SIG-M5 (cell line): ENCODE measurements around the gene ASXL2.
"Not testable (repeated sequence)": the region's sequence is repeated elsewhere in the genome, so short reads cannot be mapped to it uniquely, and the experiment has no call there.

Experiments used
- DNase-seq: peaks from one replicate; lab custom pipeline; 2025; lab: John Stamatoyannopoulos, UW

ASXL2 gene

GRCh38 chr2:25891672-25892071 is 13.4 kb upstream of the ASXL2 start:
- no peak for DNase-seq

GRCh38 chr2:25887624-25888242 is 9.4 kb upstream of the ASXL2 start:
- no peak for DNase-seq

GRCh38 chr2:25885933-25886332 is 7.6 kb upstream of the ASXL2 start:
- DNase-seq = no peak

GRCh38 chr2:25881764-25882163 is 3.5 kb upstream of the ASXL2 start:
- no peak for DNase-seq

- no peak for DNase-seq
Measured at GRCh38 chr2:25879133-25879730, 945 bp upstream of the ASXL2 start.

GRCh38 chr2:25877431-25878360 is 591 bp downstream of the ASXL2 start:
- no peak for DNase-seq

GRCh38 chr2:25872134-25872533 is 6.2 kb downstream of the ASXL2 start:
- DNase-seq = no peak

- no peak for DNase-seq
Measured at GRCh38 chr2:25867396-25868003, 10.8 kb downstream of the ASXL2 start.

- no peak for DNase-seq
Measured at GRCh38 chr2:25856377-25856776, 21.9 kb downstream of the ASXL2 start.

GRCh38 chr2:25855065-25855464 is 23.2 kb downstream of the ASXL2 start:
- no peak for DNase-seq

GRCh38 chr2:25854613-25855012 is 23.7 kb downstream of the ASXL2 start:
- no peak for DNase-seq

GRCh38 chr2:25853038-25853638 is 25.1 kb downstream of the ASXL2 start:
- no peak for DNase-seq

GRCh38 chr2:25851740-25852503 is 26.4 kb downstream of the ASXL2 start:
- DNase-seq = peak; percentile 73

- not testable (repeated sequence) for DNase-seq
Measured at GRCh38 chr2:25850400-25850799, 27.9 kb downstream of the ASXL2 start.

- DNase-seq = not testable (repeated sequence)
Measured at GRCh38 chr2:25849350-25849749, 28.9 kb downstream of the ASXL2 start.

GRCh38 chr2:25845843-25846505 is 32.3 kb downstream of the ASXL2 start:
- DNase-seq = no peak

GRCh38 chr2:25844089-25844488 is 34.2 kb downstream of the ASXL2 start:
- no peak for DNase-seq

GRCh38 chr2:25842155-25842554 is 36.1 kb downstream of the ASXL2 start:
- no peak for DNase-seq

- no peak for DNase-seq
Measured at GRCh38 chr2:25838152-25838756, 40.0 kb downstream of the ASXL2 start.

GRCh38 chr2:25835906-25836305 is 42.4 kb downstream of the ASXL2 start:
- DNase-seq = no peak
